ENCODE results near the gene EXO1.

Gene EXO1

GRCh38 chr1:241896670-241896962, 48.6 kb downstream of the EXO1 start:
- no peak for DNase-seq

GRCh38 chr1:241899210-241899609, 51.2 kb downstream of the EXO1 start:
- DNase-seq, result no peak

GRCh38 chr1:241900381-241900780, 52.4 kb downstream of the EXO1 start:
- no peak for DNase-seq

GRCh38 chr1:241902391-241903065, 54.5 kb downstream of the EXO1 start:
- no peak for DNase-seq

GRCh38 chr1:241916196-241916595, 68.2 kb downstream of the EXO1 start:
- no peak for DNase-seq

GRCh38 chr1:241917487-241917886, 69.5 kb downstream of the EXO1 start:
- DNase-seq, result no peak

GRCh38 chr1:241918879-241919278, 70.9 kb downstream of the EXO1 start:
- DNase-seq, result no peak

GRCh38 chr1:241924080-241924808, 76.2 kb downstream of the EXO1 start:
- no peak for DNase-seq

- DNase-seq, result no peak
These were observed 78.1 kb downstream of the EXO1 start for GRCh38 chr1:241926141-241926540.

- DNase-seq, result no peak
These were observed 79.3 kb downstream of the EXO1 start for GRCh38 chr1:241927321-241927720.

GRCh38 chr1:241932845-241933244, 84.8 kb downstream of the EXO1 start:
- no peak for DNase-seq

- no peak for DNase-seq
These were observed 86.3 kb downstream of the EXO1 start for GRCh38 chr1:241934201-241934848.

- DNase-seq, result no peak
These were observed 86.9 kb downstream of the EXO1 start for GRCh38 chr1:241934866-241935265.
